OCI-LY7 (cell line): Measurements from ENCODE around the gene CNPY3. TPM values are rescaled to one million over a fixed set of nuclear protein-coding genes. Genes with fewer than 3 reads are reported as not detected.
A peak's percentile ranks its signal among the peaks of the same experiment; 100 is the strongest.
"Not testable (repeated sequence)": the region's sequence is repeated elsewhere in the genome, so short reads cannot be mapped to it uniquely, and the experiment has no call there.

Source experiments
- BruUV-seq: library from RNA; stranded (reverse); fragments of 400-500 nt; replicated peaks from 2 replicates; lab custom pipeline; 2021; lab: Mats Ljungman, UMichigan
- CTCF ChIA-PET: fragments of 300-600 bp; sonication (Branson Sonifier 250); formaldehyde crosslinking; loops from one replicate; lab custom pipeline; 2022; ENCODE audit warnings: antibody characterized with exemption; ENCODE audit not compliant: unreplicated experiment; lab: Charles Lee
- POLR2A ChIA-PET: fragments of 300-600 bp; sonication (Branson Sonifier 250); formaldehyde crosslinking; loops from one replicate; lab custom pipeline; 2022; ENCODE audit warnings: antibody characterized with exemption; lab: Charles Lee
- DNase-seq: peaks from one replicate; pipeline ENCODE4 v3.0.0-alpha.2; 2015; ENCODE audit warnings: low spot score
- H2AFZ ChIP-seq: fragments of 200-600 bp; sonication (generic), shearing (Covaris generic); 2 replicates; pipeline ENCODE4 v1.6.1; 2014; ENCODE audit warnings: mild to moderate bottlenecking, antibody characterized with exemption, low read length, moderate library complexity
- H3K27ac ChIP-seq: fragments of 200-600 bp; sonication (generic); 2 replicates; pipeline ENCODE4 v1.5.1; 2014; ENCODE audit warnings: mixed run types, low read depth, mild to moderate bottlenecking, moderate library complexity, low read length, inconsistent platforms; ENCODE audit not compliant: poor library complexity, severe bottlenecking
- H3K36me3 ChIP-seq: fragments of 200-600 bp; sonication (generic); 2 replicates; pipeline ENCODE4 v1.6.1; 2014; ENCODE audit warnings: mild to moderate bottlenecking, antibody characterized with exemption, low read length, moderate library complexity, mixed read lengths; ENCODE audit not compliant: insufficient read depth
- H3K4me1 ChIP-seq: fragments of 200-600 bp; sonication (generic); 2 replicates; pipeline ENCODE4 v1.5.1; 2014; ENCODE audit warnings: mild to moderate bottlenecking, low read length; ENCODE audit not compliant: insufficient read depth, poor library complexity, severe bottlenecking
- H3K4me2 ChIP-seq: fragments of 200-600 bp; sonication (generic); 2 replicates; pipeline ENCODE4 v1.6.1; 2014; ENCODE audit warnings: mild to moderate bottlenecking, low read length
- H3K4me3 ChIP-seq: fragments of 200-600 bp; sonication (generic); 2 replicates; pipeline ENCODE4 v1.5.1; 2014; ENCODE audit warnings: mild to moderate bottlenecking, low read depth, low read length; ENCODE audit not compliant: poor library complexity, severe bottlenecking
- H3K79me2 ChIP-seq: fragments of 200-600 bp; sonication (generic); 2 replicates; pipeline ENCODE4 v1.6.1; 2016; ENCODE audit warnings: low read depth, mild to moderate bottlenecking, low read length, moderate library complexity, mixed read lengths; ENCODE audit not compliant: insufficient read depth
- H3K9me2 ChIP-seq: fragments of 200-600 bp; sonication (generic); 2 replicates; pipeline ENCODE4 v1.6.1; 2016; ENCODE audit warnings: mild to moderate bottlenecking, low read length, mixed read lengths; ENCODE audit not compliant: insufficient read depth
- H3K9me3 ChIP-seq: fragments of 200-600 bp; sonication (generic); 2 replicates; pipeline ENCODE4 v1.6.1; 2014; ENCODE audit warnings: mild to moderate bottlenecking, mixed run types, low read length, mixed read lengths
- H4K20me1 ChIP-seq: fragments of 200-600 bp; sonication (generic); 2 replicates; pipeline ENCODE4 v1.6.1; 2014; ENCODE audit warnings: mild to moderate bottlenecking, antibody characterized with exemption, low read length, moderate library complexity, mixed read lengths; ENCODE audit not compliant: insufficient read depth
- CTCF ChIP-seq: fragments of 200-600 bp; sonication (generic); conservative IDR thresholded peaks from 2 replicates; pipeline ENCODE4 v1.5.1; 2014; ENCODE audit warnings: mild to moderate bottlenecking, antibody characterized with exemption, low read length, moderate library complexity, mixed read lengths
- EZH2phosphoT487 ChIP-seq: fragments of 200-600 bp; sonication (generic); IDR thresholded peaks from 2 replicates; pipeline ENCODE4 v1.6.1; 2018; ENCODE audit warnings: low read depth, borderline replicate concordance, mild to moderate bottlenecking, mixed run types, antibody characterized with exemption, low read length, moderate library complexity, mixed read lengths
- intact Hi-C: fragments of 100-400 bp; cut with micrococcal nuclease; formaldehyde crosslinking; loops from one replicate; pipeline ENCODE4 v1.10.0; 2022; ENCODE audit not compliant: unreplicated experiment
- total RNA-seq, 2 experiments: library from RNA; depleted of rRNA in 1 of 2; stranded (reverse); fragments of >200 nt in 1 of 2; shearing (Covaris generic) in 1 of 2; gene quantifications; 2 replicates each; pipeline ENCODE4 v1.2.3, GENCODE V29; 2014 to 2022

Gene CNPY3
- total RNA-seq, 2 experiments from 2014 or later, result 69.3 to 77.2 TPM

- H3K4me1 ChIP-seq, result peaks cover 10% of the 10 kb centered on the region
- no TSS peak for BruUV-seq
- no peaks in the 10 kb centered on the region for H3K36me3 ChIP-seq
- no peaks in the 10 kb centered on the region for H4K20me1 ChIP-seq
- TF ChIP-seq CTCF (peak; percentile 95), EZH2phosphoT487 (no peak)
- H3K27ac ChIP-seq, result no peak overlapping the region
- H2AFZ ChIP-seq, result peak overlapping the region; percentile 54; the same call in 1 of the 2 replicates
- intact Hi-C loops, result loop anchor here (1.0 to 5.0 kb wide), 5 partner anchors 46 to 242 kb away; no protein-coding TSS in a partner anchor
- H3K79me2 ChIP-seq, result no peaks in the 10 kb centered on the region
- POLR2A ChIA-PET, result interaction anchor here (1.0 to 1.6 kb wide), 4 partner anchors 28 to 242 kb away, joined by 3 to 4 read pairs (median 3); partner anchors contain the start of genes CNPY3 and PPP2R5D
- peak overlapping the region; percentile 27; the same call in 1 of the 2 replicates for H3K4me2 ChIP-seq
- DNase-seq, result peak; percentile 90
- no peak overlapping the region for H3K4me3 ChIP-seq
- H3K9me2 ChIP-seq, result no peaks in the 10 kb centered on the region
- no peaks in the 10 kb centered on the region for H3K9me3 ChIP-seq
- CTCF ChIA-PET, result no interaction called here
Observed at GRCh38 chr6:42901538-42901957, 27.7 kb upstream of the CNPY3 start.

GRCh38 chr6:42902429-42903263 lies 26.6 kb upstream of the CNPY3 start:
- BruUV-seq, DNase-seq, H4K20me1 ChIP-seq, H3K36me3 ChIP-seq, H3K27ac ChIP-seq, POLR2A ChIA-PET, H3K9me3 ChIP-seq, H3K4me3 ChIP-seq, H3K4me2 ChIP-seq, H2AFZ ChIP-seq, H3K79me2 ChIP-seq, H3K9me2 ChIP-seq: not testable (repeated sequence)
- intact Hi-C loops, result loop anchor here (5.0 kb wide), 1 partner anchor 45 kb away; no protein-coding TSS in a partner anchor
- H3K4me1 ChIP-seq, result peaks cover 10% of the 10 kb centered on the region
- CTCF ChIA-PET, result interaction anchor here (0.7 kb wide), 1 partner anchor 313 kb away, joined by 3 read pairs; no protein-coding TSS in a partner anchor

GRCh38 chr6:42904467-42904866 lies 24.8 kb upstream of the CNPY3 start:
- no peaks in the 10 kb centered on the region for H3K9me2 ChIP-seq
- H3K36me3 ChIP-seq, result no peaks in the 10 kb centered on the region
- no peak overlapping the region for H3K4me3 ChIP-seq
- H4K20me1 ChIP-seq, result no peaks in the 10 kb centered on the region
- BruUV-seq, result no TSS peak
- H2AFZ ChIP-seq, result no peak overlapping the region
- CTCF ChIA-PET, result no interaction called here
- intact Hi-C loops, result loop anchor here (5.0 kb wide), 1 partner anchor 43 kb away; no protein-coding TSS in a partner anchor
- H3K4me2 ChIP-seq, result no peak overlapping the region
- H3K79me2 ChIP-seq, result no peaks in the 10 kb centered on the region
- no peak overlapping the region for H3K27ac ChIP-seq
- TF ChIP-seq CTCF (no peak), EZH2phosphoT487 (no peak)
- POLR2A ChIA-PET, result interaction anchor here (0.7 to 0.8 kb wide), 3 partner anchors 10 to 64 kb away, joined by 3 read pairs; partner anchors contain the start of gene CNPY3
- no peak for DNase-seq
- H3K9me3 ChIP-seq, result no peaks in the 10 kb centered on the region
- peaks cover 10% of the 10 kb centered on the region for H3K4me1 ChIP-seq
